GM13976 (cell line): ENCODE data around the gene TTC7B.

Source experiments
- DNase-seq: peaks from one replicate; pipeline ENCODE4 v3.0.0; 2012; ENCODE audit warnings: low spot score
- in situ Hi-C: fragments of 300-500 bp; cut with MboI; formaldehyde crosslinking; loops from one replicate; pipeline ENCODE4 v1.12.0; 2022; ENCODE audit warnings: low sequenced_read_pairs, mixed read lengths, inconsistent platforms; ENCODE audit not compliant: unreplicated experiment
- TF ChIP-seq, protein P1 (sequence below): IDR thresholded peaks from 2 replicates; pipeline ENCODE4 v1.5.1; 2012; ENCODE audit warnings: borderline replicate concordance, mild to moderate bottlenecking; ENCODE audit not compliant: insufficient read depth; ENCODE audit errors: extremely low read depth, missing control alignments, control extremely low read depth

The TTC7B gene

DNA sequence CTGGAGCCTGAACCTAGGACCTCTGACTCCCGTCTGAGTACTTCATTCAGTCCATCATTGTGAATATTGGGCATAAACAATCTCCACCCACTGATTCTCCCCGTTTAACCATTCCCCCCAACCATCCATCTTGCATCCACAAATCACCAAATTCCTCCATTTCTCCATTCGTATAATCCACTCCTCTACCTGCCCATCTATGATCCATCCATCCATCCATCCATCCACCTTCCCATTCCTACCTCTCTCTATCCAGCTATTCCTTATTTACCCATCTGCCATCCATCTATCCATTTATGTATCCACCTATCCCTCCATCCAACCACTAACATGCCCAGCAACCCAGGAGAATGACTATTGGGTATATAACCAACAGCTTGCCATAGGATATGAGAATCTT is 331.9 kb downstream of the TTC7B start:
- in situ Hi-C loops, result no loop called here
- TF ChIP-seq, protein P1, sequence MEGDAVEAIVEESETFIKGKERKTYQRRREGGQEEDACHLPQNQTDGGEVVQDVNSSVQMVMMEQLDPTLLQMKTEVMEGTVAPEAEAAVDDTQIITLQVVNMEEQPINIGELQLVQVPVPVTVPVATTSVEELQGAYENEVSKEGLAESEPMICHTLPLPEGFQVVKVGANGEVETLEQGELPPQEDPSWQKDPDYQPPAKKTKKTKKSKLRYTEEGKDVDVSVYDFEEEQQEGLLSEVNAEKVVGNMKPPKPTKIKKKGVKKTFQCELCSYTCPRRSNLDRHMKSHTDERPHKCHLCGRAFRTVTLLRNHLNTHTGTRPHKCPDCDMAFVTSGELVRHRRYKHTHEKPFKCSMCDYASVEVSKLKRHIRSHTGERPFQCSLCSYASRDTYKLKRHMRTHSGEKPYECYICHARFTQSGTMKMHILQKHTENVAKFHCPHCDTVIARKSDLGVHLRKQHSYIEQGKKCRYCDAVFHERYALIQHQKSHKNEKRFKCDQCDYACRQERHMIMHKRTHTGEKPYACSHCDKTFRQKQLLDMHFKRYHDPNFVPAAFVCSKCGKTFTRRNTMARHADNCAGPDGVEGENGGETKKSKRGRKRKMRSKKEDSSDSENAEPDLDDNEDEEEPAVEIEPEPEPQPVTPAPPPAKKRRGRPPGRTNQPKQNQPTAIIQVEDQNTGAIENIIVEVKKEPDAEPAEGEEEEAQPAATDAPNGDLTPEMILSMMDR, result no peak
- no peak for DNase-seq

DNA sequence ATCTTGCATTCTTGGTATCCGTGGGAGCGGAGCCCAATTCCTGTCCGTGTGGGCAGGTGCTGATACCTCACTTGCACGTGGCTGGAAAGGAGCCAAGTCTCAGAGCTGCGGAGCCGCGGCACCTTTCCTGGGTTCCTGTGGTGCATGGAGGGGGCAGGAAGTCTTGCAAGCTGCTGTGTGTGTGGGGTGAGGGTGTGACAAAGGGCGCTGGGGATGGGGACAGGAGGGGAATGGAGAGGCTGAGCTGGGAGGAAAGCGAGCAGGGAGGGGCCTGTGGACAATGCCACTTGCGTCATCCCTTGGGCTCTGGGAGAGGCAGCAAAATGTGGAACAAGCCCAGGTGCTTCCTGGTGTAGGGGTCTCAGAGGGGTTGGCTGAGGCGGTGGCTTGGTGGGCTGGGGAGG is 332.7 kb downstream of the TTC7B start:
- TF ChIP-seq, protein P1, result no peak
- peak; percentile 11 for DNase-seq
- in situ Hi-C loops, result no loop called here

DNA sequence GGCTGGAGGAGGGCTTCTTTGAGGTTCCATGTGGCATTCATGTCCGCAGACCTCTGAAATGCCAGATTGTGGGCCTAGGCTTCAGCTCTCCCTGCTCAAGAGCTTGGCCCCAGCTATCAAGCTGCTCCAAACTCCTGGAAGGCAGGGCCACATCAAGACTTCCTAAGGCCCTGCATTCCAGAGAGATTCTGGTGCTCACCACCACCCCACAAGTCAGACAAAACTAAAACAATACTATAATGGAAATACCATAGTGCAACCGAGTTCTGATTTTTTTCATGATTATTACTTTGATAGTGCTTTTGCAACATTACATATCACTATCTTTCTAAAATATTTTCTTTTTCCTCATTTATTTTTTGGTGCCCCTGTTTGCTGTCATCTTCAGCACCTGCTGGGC is 333.1 kb downstream of the TTC7B start:
- in situ Hi-C loops, result no loop called here
- DNase-seq, result no peak
- TF ChIP-seq, protein P1, result no peak

DNA sequence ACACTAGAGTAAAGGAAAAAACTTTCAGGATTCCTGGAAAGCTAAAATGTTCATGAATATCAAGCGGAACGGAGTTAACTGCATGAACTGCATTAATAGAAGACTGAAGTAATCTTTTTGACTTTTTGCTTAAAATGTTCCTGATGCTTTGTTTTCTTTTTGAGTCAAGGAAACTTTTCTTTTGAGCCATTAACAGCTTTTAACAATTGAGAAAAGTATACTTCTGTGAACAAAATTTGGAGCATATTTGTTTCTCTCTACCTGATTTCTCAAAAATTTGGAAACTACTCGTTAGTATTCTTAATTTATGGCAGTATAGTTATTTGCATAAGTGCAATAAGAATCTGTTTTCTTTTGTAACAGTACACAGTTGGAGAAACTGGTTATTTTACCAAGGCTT is 340.9 kb downstream of the TTC7B start:
- in situ Hi-C loops, result no loop called here
- TF ChIP-seq, protein P1, result no peak
- no peak for DNase-seq
